Cardiac muscle cell (in vitro differentiated cells and primary cell): ENCODE measurements around the gene CCR3. TPM values are rescaled to one million over a fixed set of nuclear protein-coding genes. Genes with fewer than 3 reads are reported as not detected.

Source experiments
- DNase-seq, 2 donors: peaks; one replicate each; pipeline versions ENCODE4 v3.0.0 to v3.0.0-alpha.2; 2010 to 2017; ENCODE audit warnings: low read depth in 1 of 2, low spot score in 1 of 2
- H3K27ac ChIP-seq: fragments of 200-600 bp; sonication (generic); 2 replicates; pipeline ENCODE4 v1.5.1; 2016
- H3K27me3 ChIP-seq: fragments of 200-600 bp; sonication (generic); 2 replicates; pipeline ENCODE4 v1.6.0; 2016; ENCODE audit warnings: control low read depth
- H3K36me3 ChIP-seq: fragments of 200-600 bp; sonication (generic); 2 replicates; pipeline ENCODE4 v1.5.1; 2016; ENCODE audit warnings: control low read depth
- H3K4me1 ChIP-seq: fragments of 200-600 bp; sonication (generic); 2 replicates; pipeline ENCODE4 v1.8.1; 2017; ENCODE audit warnings: low read depth, mild to moderate bottlenecking, mixed run types
- H3K4me3 ChIP-seq: fragments of 200-600 bp; sonication (generic); 2 replicates; pipeline ENCODE4 v1.5.1; 2016; ENCODE audit warnings: mild to moderate bottlenecking
- H3K9me3 ChIP-seq: fragments of 200-600 bp; sonication (generic); 2 replicates; pipeline ENCODE4 v1.5.1; 2017; ENCODE audit warnings: low read depth, mild to moderate bottlenecking, control low read depth
- CTCF ChIP-seq: IDR thresholded peaks from 2 replicates; pipeline ENCODE4 v1.5.1; 2012; ENCODE audit warnings: low read depth, mild to moderate bottlenecking, low read length
- polyA plus RNA-seq: library from polyadenylated mRNA; unstranded; fragments of >200 nt; fragmentation: Nextera tagmentation; extraction: Ambion mirVana; gene quantifications from 2 replicates; pipeline ENCODE4 v1.2.1, GENCODE V29; 2016
- total RNA-seq: library from RNA; depleted of rRNA; stranded (reverse); fragments of >200 nt; gene quantifications from 2 replicates; pipeline ENCODE4 v1.2.3, GENCODE V29; 2016

The CCR3 gene
- total and polyA plus RNA-seq, 2 experiments from 2014 or later, result not detected

GRCh38 chr3:46264002-46264401 is 21.7 kb downstream of the CCR3 start:
- H3K36me3 ChIP-seq, result no peaks in the 10 kb centered on the region
- no peak overlapping the region for H3K27ac ChIP-seq
- TF ChIP-seq CTCF, result no peak
- no peaks in the 10 kb centered on the region for H3K9me3 ChIP-seq
- no peak for DNase-seq
- no peaks in the 10 kb centered on the region for H3K4me1 ChIP-seq
- no peak overlapping the region for H3K4me3 ChIP-seq
- no peaks in the 10 kb centered on the region for H3K27me3 ChIP-seq

GRCh38 chr3:46266598-46266997 is 24.3 kb downstream of the CCR3 start:
- Histone ChIP-seq H3K9me3 (no peaks in the 10 kb centered on the region), H3K27ac (no peak overlapping the region), H3K4me3 (no peak overlapping the region), H3K27me3 (no peaks in the 10 kb centered on the region), H3K36me3 (no peaks in the 10 kb centered on the region), H3K4me1 (no peaks in the 10 kb centered on the region)
- no peak for TF ChIP-seq CTCF
- DNase-seq, result no peak

- H3K4me3 ChIP-seq, result no peak overlapping the region
- H3K27me3 ChIP-seq, result no peaks in the 10 kb centered on the region
- no peak for TF ChIP-seq CTCF
- no peak for DNase-seq
- no peaks in the 10 kb centered on the region for H3K36me3 ChIP-seq
- H3K9me3 ChIP-seq, result no peaks in the 10 kb centered on the region
- H3K27ac ChIP-seq, result no peak overlapping the region
- H3K4me1 ChIP-seq, result no peaks in the 10 kb centered on the region
These were observed 27.3 kb downstream of the CCR3 start for GRCh38 chr3:46269556-46269955.

GRCh38 chr3:46270474-46270873 is 28.2 kb downstream of the CCR3 start:
- no peaks in the 10 kb centered on the region for H3K9me3 ChIP-seq
- H3K4me1 ChIP-seq, result no peaks in the 10 kb centered on the region
- H3K27me3 ChIP-seq, result no peaks in the 10 kb centered on the region
- H3K27ac ChIP-seq, result no peak overlapping the region
- no peak for DNase-seq
- no peak overlapping the region for H3K4me3 ChIP-seq
- no peaks in the 10 kb centered on the region for H3K36me3 ChIP-seq
- no peak for TF ChIP-seq CTCF

- H3K27me3 ChIP-seq, result no peaks in the 10 kb centered on the region
- H3K36me3 ChIP-seq, result no peaks in the 10 kb centered on the region
- no peak overlapping the region for H3K27ac ChIP-seq
- no peak for TF ChIP-seq CTCF
- DNase-seq, result no peak
- H3K9me3 ChIP-seq, result no peaks in the 10 kb centered on the region
- no peaks in the 10 kb centered on the region for H3K4me1 ChIP-seq
- H3K4me3 ChIP-seq, result no peak overlapping the region
These were observed 29.0 kb downstream of the CCR3 start for GRCh38 chr3:46271209-46271745.

- H3K27me3 ChIP-seq, result no peaks in the 10 kb centered on the region
- TF ChIP-seq CTCF, result no peak
These were observed 29.8 kb downstream of the CCR3 start for GRCh38 chr3:46272028-46272451.

More at GRCh38 chr3:46272028-46272451, 29.8 kb downstream of the CCR3 start:
- no peak overlapping the region for H3K27ac ChIP-seq
- H3K4me3 ChIP-seq, result no peak overlapping the region
- no peak for DNase-seq
- H3K9me3 ChIP-seq, result no peaks in the 10 kb centered on the region
- no peaks in the 10 kb centered on the region for H3K36me3 ChIP-seq
- no peaks in the 10 kb centered on the region for H3K4me1 ChIP-seq
